PC-3 (cell line): ENCODE data around the gene NTF3.

ENCODE experiments used
- CTCF ChIP-seq: fragments of 300-600 bp; sonication (generic); conservative IDR thresholded peaks from 2 replicates; pipeline ENCODE4 v1.5.1; 2017; ENCODE audit warnings: antibody characterized with exemption, low read depth, mild to moderate bottlenecking, low read length
- EZH2phosphoT487 ChIP-seq: fragments of 300-600 bp; sonication (generic); IDR thresholded peaks from 2 replicates; pipeline ENCODE4 v1.6.1; 2018; ENCODE audit warnings: mild to moderate bottlenecking, antibody characterized with exemption, low read length, borderline replicate concordance

GRCh38 chr12:5487076-5487475 is 55.2 kb downstream of the NTF3 start:
- TF ChIP-seq CTCF = no peak
- no peak for TF ChIP-seq EZH2phosphoT487
